Measurements from ENCODE around the gene SERINC3. TPM values are rescaled to one million over a fixed set of nuclear protein-coding genes. Genes with fewer than 3 reads are reported as not detected.

SERINC3 gene
- total RNA-seq, 1 experiment from 2014 or later = 46.4 TPM

DNA sequence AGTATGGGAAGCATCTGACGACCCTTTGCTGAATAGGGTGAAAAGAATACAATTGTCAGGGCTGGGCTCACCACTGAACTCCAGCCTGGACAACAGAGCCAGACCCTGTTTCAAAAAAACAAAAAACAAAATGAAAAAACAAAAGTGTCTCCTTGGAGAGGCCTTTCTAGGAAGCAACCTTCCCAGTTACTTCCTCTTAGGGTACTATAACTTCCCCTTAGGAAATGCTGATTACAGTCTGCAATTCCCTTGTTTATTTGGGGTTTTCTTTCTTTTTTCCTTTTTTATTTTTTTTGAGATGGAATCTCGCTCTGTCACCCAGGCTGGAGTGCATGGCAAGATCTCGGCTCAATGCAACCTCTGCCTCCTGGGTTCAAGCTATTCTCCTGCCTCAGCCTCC, 66.7 kb downstream of the SERINC3 start:
- Histone ChIP-seq H3K27me3 (ENCODE audit: control insufficient read depth, insufficient read depth, low read length) (no peaks in the 10 kb centered on the region), H3K4me3 (ENCODE audit: insufficient read depth, low read depth, low read length) (no peak overlapping the region)
- DNase-seq = no peak

DNA sequence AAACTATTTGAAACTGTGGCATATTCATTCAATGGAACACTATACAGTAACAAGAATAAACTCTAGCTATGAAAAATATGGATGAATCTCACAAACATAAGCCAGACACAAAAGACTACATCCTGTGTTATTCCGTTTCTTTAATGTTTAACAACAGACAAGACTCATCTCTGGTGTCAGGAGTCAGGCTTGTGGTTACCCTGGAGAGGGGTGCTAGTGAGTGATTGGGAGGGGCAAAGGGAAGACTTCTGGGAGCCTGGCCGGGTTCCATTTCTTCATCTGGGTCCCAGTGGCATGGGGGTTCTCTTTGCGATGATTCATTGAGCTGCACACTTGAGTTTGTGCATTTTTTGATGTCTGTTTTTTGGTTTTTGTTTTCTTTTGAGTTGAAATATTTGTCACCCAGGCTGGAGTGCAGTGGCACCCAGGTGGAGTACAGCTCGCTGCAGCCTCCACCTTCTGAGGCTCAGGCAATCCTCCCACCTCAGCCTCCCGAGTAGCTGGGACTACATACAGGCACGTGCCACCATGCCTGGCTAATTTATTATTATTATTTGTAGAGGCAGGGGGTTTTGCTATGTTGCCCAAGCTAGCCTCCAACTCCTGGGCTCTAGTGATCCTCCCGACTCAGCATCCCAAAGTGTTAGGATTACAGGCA, 67.4 kb downstream of the SERINC3 start:
- no peak for DNase-seq
- H3K36me3 ChIP-seq (replicated peaks; ENCODE audit: control insufficient read depth, insufficient read depth, low read length) = no peaks in the 10 kb centered on the region

More for the DNA sequence above, 66.7 kb downstream of the SERINC3 start:
- no peaks in the 10 kb centered on the region for H3K36me3 ChIP-seq (replicated peaks; ENCODE audit: control insufficient read depth, insufficient read depth, low read length)

GRCh38 chr20:44450903-44451450, 70.9 kb downstream of the SERINC3 start:
- DNase-seq = no peak
- H3K4me3 ChIP-seq (ENCODE audit: insufficient read depth, low read depth, low read length) = no peak overlapping the region
- H3K27me3 ChIP-seq (ENCODE audit: control insufficient read depth, insufficient read depth, low read length) = no peaks in the 10 kb centered on the region
- H3K36me3 ChIP-seq (replicated peaks; ENCODE audit: control insufficient read depth, insufficient read depth, low read length) = no peaks in the 10 kb centered on the region

More for the DNA sequence above, 67.4 kb downstream of the SERINC3 start:
- no peak overlapping the region for H3K4me3 ChIP-seq (ENCODE audit: insufficient read depth, low read depth, low read length)
- H3K27me3 ChIP-seq (ENCODE audit: control insufficient read depth, insufficient read depth, low read length) = no peaks in the 10 kb centered on the region

DNA sequence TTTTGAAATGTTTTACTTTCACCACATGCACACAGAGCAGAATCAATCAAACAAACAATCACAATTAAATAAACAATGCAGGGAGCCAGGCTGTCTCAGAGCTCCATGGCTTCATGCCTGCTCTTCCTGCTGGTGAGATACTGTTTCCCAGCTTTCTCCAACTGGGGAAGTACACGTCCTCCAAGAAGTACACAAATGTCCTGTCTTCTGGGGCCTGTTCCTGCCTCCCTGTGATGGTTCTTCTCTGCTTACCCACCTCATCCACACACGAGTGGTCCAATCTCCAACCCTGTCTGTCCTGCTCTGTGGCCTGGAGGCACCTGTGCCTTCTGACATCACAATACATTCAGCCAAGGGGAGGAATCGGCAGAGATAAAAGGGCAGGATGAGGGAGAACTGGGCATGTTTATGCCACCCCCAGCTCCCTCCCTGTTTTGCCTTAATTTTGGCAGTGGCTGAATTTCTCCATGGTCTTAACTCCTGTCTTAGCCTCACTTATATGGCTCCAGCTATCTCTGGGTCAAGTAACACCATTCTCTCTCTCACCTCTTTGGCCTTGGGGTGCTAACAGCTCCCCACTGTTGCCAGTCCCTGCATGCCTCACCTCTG, 71.5 kb downstream of the SERINC3 start:
- H3K27me3 ChIP-seq (ENCODE audit: control insufficient read depth, insufficient read depth, low read length) = no peaks in the 10 kb centered on the region
- no peak overlapping the region for H3K4me3 ChIP-seq (ENCODE audit: insufficient read depth, low read depth, low read length)
- H3K36me3 ChIP-seq (replicated peaks; ENCODE audit: control insufficient read depth, insufficient read depth, low read length) = no peaks in the 10 kb centered on the region
- DNase-seq = no peak

DNA sequence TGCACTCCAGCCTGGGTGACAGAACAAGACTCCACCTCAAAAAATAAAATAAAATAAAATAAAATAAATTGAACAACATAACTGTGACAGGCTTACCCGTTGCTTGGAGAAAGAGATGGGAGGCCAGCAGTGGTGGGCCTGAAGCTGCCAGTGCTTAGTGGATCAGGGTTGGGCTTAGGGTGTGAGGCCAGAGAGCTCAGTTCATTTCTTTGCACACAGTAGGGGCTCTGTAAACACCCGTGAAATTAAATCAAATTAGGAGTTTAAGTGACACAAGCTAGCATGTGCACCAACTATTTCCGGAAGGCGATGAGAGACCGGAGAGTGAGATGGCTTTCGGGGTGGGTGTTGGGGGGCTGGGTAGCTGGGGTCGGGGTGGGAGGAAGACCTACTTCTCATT, 72.0 kb downstream of the SERINC3 start:
- no peaks in the 10 kb centered on the region for H3K27me3 ChIP-seq (ENCODE audit: control insufficient read depth, insufficient read depth, low read length)
- DNase-seq = no peak
- H3K4me3 ChIP-seq (ENCODE audit: insufficient read depth, low read depth, low read length) = no peak overlapping the region
- no peaks in the 10 kb centered on the region for H3K36me3 ChIP-seq (replicated peaks; ENCODE audit: control insufficient read depth, insufficient read depth, low read length)

DNA sequence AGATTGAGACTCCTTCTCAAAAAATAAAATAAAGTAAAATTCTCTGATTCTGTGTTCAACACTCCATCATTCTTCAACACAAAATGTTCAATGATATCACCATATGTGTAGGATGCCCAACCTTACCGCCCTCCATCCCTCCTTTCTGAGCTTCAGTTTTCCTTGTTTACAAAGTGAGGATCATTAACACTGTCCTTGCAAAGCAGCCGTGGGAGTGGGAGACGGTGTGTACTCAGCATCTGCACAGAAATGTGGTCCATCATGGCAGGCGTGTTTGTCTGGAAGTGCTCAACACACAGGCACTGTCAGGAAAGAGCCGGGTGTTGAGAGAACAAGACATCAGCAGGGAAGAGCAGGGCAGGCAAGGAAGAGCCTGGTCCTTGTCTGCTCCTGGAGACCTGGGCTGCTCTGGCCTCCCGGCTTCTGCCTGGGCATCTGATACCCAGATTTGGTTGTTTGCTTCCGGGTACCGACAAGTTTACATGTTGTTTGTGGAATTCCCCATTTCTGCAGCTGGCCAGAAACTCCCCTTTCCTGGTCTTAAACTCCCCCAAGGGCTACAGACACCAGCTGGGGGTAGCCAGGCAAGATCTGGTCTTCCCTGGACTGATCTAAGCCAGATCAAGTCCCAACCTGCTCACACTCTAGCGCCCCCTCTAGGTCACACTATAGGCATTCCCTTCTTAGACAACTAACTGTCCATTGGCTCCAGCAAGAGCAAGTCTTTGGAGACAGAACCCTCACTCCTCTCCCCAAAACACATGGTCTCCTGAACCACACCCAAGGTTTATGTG, 72.9 kb downstream of the SERINC3 start:
- no peaks in the 10 kb centered on the region for H3K36me3 ChIP-seq (replicated peaks; ENCODE audit: control insufficient read depth, insufficient read depth, low read length)
- no peaks in the 10 kb centered on the region for H3K27me3 ChIP-seq (ENCODE audit: control insufficient read depth, insufficient read depth, low read length)
- no peak overlapping the region for H3K4me3 ChIP-seq (ENCODE audit: insufficient read depth, low read depth, low read length)
- peak; percentile 75 for DNase-seq

GRCh38 chr20:44447827-44448419, 73.9 kb downstream of the SERINC3 start:
- no peak for DNase-seq
- H3K36me3 ChIP-seq (replicated peaks; ENCODE audit: control insufficient read depth, insufficient read depth, low read length) = no peaks in the 10 kb centered on the region
- no peak overlapping the region for H3K4me3 ChIP-seq (ENCODE audit: insufficient read depth, low read depth, low read length)
- no peaks in the 10 kb centered on the region for H3K27me3 ChIP-seq (ENCODE audit: control insufficient read depth, insufficient read depth, low read length)

Other genes with a start within 250 kb of the SERINC3 start
- gene FITM2, start 210.9 kb downstream of the SERINC3 start, total RNA-seq (2014; rRNA removed; shearing (Covaris generic)) = 1.2 and 1.6 TPM in 2 replicates
- gene R3HDML, start 185.0 kb downstream of the SERINC3 start, total RNA-seq (2014; rRNA removed; shearing (Covaris generic)) = 0.07 TPM in 1 of 2 replicates, not detected in the other
- 3.7 and 11.4 TPM in 2 replicates for gene HNF4A, start 166.4 kb downstream of the SERINC3 start, total RNA-seq (2014; rRNA removed; shearing (Covaris generic))
- 3.6 TPM in 2 replicates for gene TTPAL, start 46.2 kb downstream of the SERINC3 start, total RNA-seq (2014; rRNA removed; shearing (Covaris generic))
- gene PKIG, start 60.5 kb upstream of the SERINC3 start, total RNA-seq (2014; rRNA removed; shearing (Covaris generic)) = 40.8 and 76.2 TPM in 2 replicates
- 14.9 and 18.9 TPM in 2 replicates for gene ADA, start 129.6 kb upstream of the SERINC3 start, total RNA-seq (2014; rRNA removed; shearing (Covaris generic))
- gene CCN5, start 193.3 kb upstream of the SERINC3 start, total RNA-seq (2014; rRNA removed; shearing (Covaris generic)) = not detected in 2 replicates
- gene KCNK15, start 223.8 kb upstream of the SERINC3 start, total RNA-seq (2014; rRNA removed; shearing (Covaris generic)) = 0.14 TPM in 1 of 2 replicates, not detected in the other